ENCODE data around the gene PCBP3. TPM values are rescaled to one million over a fixed set of nuclear protein-coding genes. Genes with fewer than 3 reads are reported as not detected.

Gene PCBP3
- total and polyA plus RNA-seq, 2 of the 8 experiments (the other 6 are each of a cell fraction or from before 2014, with no cell fraction given), result 3.5 to 6.3 TPM

- Histone ChIP-seq H3K4me3 (ENCODE audit: extremely low read depth in 1 of 4, insufficient read depth in 2 of 4, low read depth in 3 of 4, low read length in 4 of 4) (no peak overlapping the region), H2AFZ (ENCODE audit: low read length) (no peak overlapping the region), H3K9ac (replicated peaks in 1 of 4; ENCODE audit: extremely low read depth in 1 of 4, low read depth in 3 of 4, low read length in 3 of 4) (no peak overlapping the region), H2BK5ac (ENCODE audit: low read depth, low read length) (no peak overlapping the region), H2BK120ac (replicated peaks; ENCODE audit: low read depth, low read length) (no peak overlapping the region), H3K23me2 (ENCODE audit: low read depth, low read length) (no peaks in the 10 kb centered on the region), H3K27me3 (replicated peaks in 1 of 4; ENCODE audit: control insufficient read depth in 3 of 4, extremely low read depth in 1 of 4, insufficient read depth in 3 of 4, low read length in 3 of 4) (peaks cover 0 to 4% (median 0%) of the 10 kb centered on the region in 4 experiments; a peak in 3 of 7 replicates), H2AK5ac (ENCODE audit: low read depth, low read length) (no peak overlapping the region), H3K4me2 (ENCODE audit: insufficient read depth in 1 of 2, low read depth in 2 of 2, low read length in 2 of 2) (no peak overlapping the region), H3K23ac (ENCODE audit: insufficient read length) (no peak overlapping the region), H2BK12ac (ENCODE audit: low read depth, low read length) (no peak overlapping the region), H4K5ac (ENCODE audit: insufficient read length, low read depth, low read length) (no peak overlapping the region), H2BK15ac (ENCODE audit: low read length) (no peak overlapping the region), H2BK20ac (ENCODE audit: low read length) (no peak overlapping the region), H3K4ac (replicated peaks; ENCODE audit: insufficient read length, low read depth, low read length) (no peak overlapping the region), H3K79me2 (ENCODE audit: control insufficient read depth in 1 of 2, insufficient read depth in 2 of 2, low read length in 2 of 2) (no peaks in the 10 kb centered on the region), H3K79me1 (ENCODE audit: low read depth, low read length) (no peaks in the 10 kb centered on the region; the same call in 1 of the 2 replicates), H3K18ac (ENCODE audit: extremely low read depth, low read length) (no peak overlapping the region), H3K14ac (ENCODE audit: insufficient read length) (no peak overlapping the region), H4K91ac (replicated peaks; ENCODE audit: insufficient read length, low read length) (no peak overlapping the region), H3K9me3 (ENCODE audit: insufficient read depth in 2 of 2, low read depth in 1 of 2, low read length in 1 of 2) (peaks cover 3 to 13% of the 10 kb centered on the region in 2 experiments; a peak in 3 of 4 replicates), H3K56ac (replicated peaks; ENCODE audit: insufficient read length, low read depth, low read length) (no peak overlapping the region), H3K36me3 (ENCODE audit: control insufficient read depth in 2 of 4, insufficient read depth in 4 of 4, low read length in 3 of 4) (no peaks in the 10 kb centered on the region), H4K8ac (ENCODE audit: extremely low read depth, insufficient read depth, low read length) (no peak overlapping the region), H3K27ac (ENCODE audit: low read depth, low read length) (no peak overlapping the region), H3K4me1 (replicated peaks in 1 of 4; ENCODE audit: control insufficient read depth in 3 of 4, insufficient read depth in 4 of 4, low read length in 3 of 4) (no peaks in the 10 kb centered on the region), H4K20me1 (replicated peaks in 1 of 2; ENCODE audit: control insufficient read depth in 1 of 2, insufficient read depth in 2 of 2, low read length in 2 of 2) (no peaks in the 10 kb centered on the region)
- WGBS, 2 experiments (ENCODE audit: extremely low coverage in 1 of 2, insufficient coverage in 1 of 2, insufficient read length in 1 of 2, insufficient replicate concordance in 2 of 2, low coverage in 1 of 2, low lambda C conversion rate in 2 of 2, missing lambda C conversion rate in 1 of 2), result 93% methylated on average over 8 of the region's 8 CpGs; no CpG with 5 or more reads in 1 of the 2 experiments
- CTCF ChIA-PET (ENCODE audit: partially characterized antibody), result interaction anchor here (0.7 to 3.3 kb wide), 9 partner anchors 9 to 952 kb away, joined by 3 to 30 read pairs (median 3); no protein-coding TSS in a partner anchor
- FAIRE-seq (no peak), DNase-seq (ENCODE audit: low read depth in 1 of 2, low spot score in 2 of 2) (no peak)
- POLR2A ChIA-PET (ENCODE audit: partially characterized antibody), result no interaction called here
- TF ChIP-seq GABPA (IDR thresholded peaks at IDR 0.05; ENCODE audit: borderline replicate concordance, insufficient read depth, low read length), result no peak
- no peak for TF ChIP-seq CREB1 (IDR thresholded peaks at IDR 0.05)
- TF ChIP-seq POU5F1 (IDR thresholded peaks at IDR 0.05; ENCODE audit: low read depth, low read length), result no peak
- TF ChIP-seq RAD21 (IDR thresholded peaks at IDR 0.05 in 1 of 2, conservative IDR thresholded peaks at IDR 0.05 in 1 of 2; ENCODE audit: low read depth in 2 of 2, low read length in 2 of 2), result no peak
- no peak for TF ChIP-seq ASH2L (IDR thresholded peaks at IDR 0.05; ENCODE audit: low read length)
- TF ChIP-seq BCL11A (IDR thresholded peaks at IDR 0.05; ENCODE audit: low read depth in 2 of 2, low read length in 2 of 2), result no peak
- no peak for TF ChIP-seq SUZ12 (IDR thresholded peaks at IDR 0.05; ENCODE audit: low read length)
- no peak for TF ChIP-seq RFX5 (IDR thresholded peaks at IDR 0.05; ENCODE audit: borderline replicate concordance, low read depth, low read length)
- TF ChIP-seq, protein P1, sequence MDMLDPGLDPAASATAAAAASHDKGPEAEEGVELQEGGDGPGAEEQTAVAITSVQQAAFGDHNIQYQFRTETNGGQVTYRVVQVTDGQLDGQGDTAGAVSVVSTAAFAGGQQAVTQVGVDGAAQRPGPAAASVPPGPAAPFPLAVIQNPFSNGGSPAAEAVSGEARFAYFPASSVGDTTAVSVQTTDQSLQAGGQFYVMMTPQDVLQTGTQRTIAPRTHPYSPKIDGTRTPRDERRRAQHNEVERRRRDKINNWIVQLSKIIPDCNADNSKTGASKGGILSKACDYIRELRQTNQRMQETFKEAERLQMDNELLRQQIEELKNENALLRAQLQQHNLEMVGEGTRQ (IDR thresholded peaks at IDR 0.05; ENCODE audit: low read length), result no peak
- no peak for TF ChIP-seq EZH2 (IDR thresholded peaks at IDR 0.05; ENCODE audit: low read depth, low read length, severe bottlenecking)
- TF ChIP-seq TEAD4 (IDR thresholded peaks at IDR 0.05; ENCODE audit: low read depth, low read length), result no peak
- no peak for TF ChIP-seq POLR2AphosphoS5 (IDR thresholded peaks at IDR 0.05; ENCODE audit: low read depth, low read length)
Measured at GRCh38 chr21:45920824-45921600, 277.5 kb downstream of the PCBP3 start.
